Eye (tissue), 1 donor: Measurements from ENCODE around the gene ITPKB.
"Not testable (repeated sequence)": the region's sequence is repeated elsewhere in the genome, so short reads cannot be mapped to it uniquely, and the experiment has no call there.

Experiments used
- DNase-seq: peaks from one replicate; pipeline ENCODE4 v3.0.0-alpha.2; 2015

Gene ITPKB

GRCh38 chr1:226649244-226649643, 89.8 kb downstream of the ITPKB start:
- no peak for DNase-seq

- DNase-seq = no peak
These were observed 90.7 kb downstream of the ITPKB start for GRCh38 chr1:226648421-226648820.

- no peak for DNase-seq
These were observed 91.4 kb downstream of the ITPKB start for GRCh38 chr1:226647719-226648118.

GRCh38 chr1:226646870-226647449, 92.1 kb downstream of the ITPKB start:
- DNase-seq = no peak

GRCh38 chr1:226646026-226646869, 92.8 kb downstream of the ITPKB start:
- no peak for DNase-seq

- DNase-seq = no peak
These were observed 93.7 kb downstream of the ITPKB start for GRCh38 chr1:226645279-226645976.

- no peak for DNase-seq
These were observed 94.4 kb downstream of the ITPKB start for GRCh38 chr1:226644541-226645176.

- DNase-seq = no peak
These were observed 95.2 kb downstream of the ITPKB start for GRCh38 chr1:226643611-226644540.

GRCh38 chr1:226643177-226643576, 95.9 kb downstream of the ITPKB start:
- no peak for DNase-seq

GRCh38 chr1:226642421-226642820, 96.7 kb downstream of the ITPKB start:
- DNase-seq = no peak

GRCh38 chr1:226641671-226642231, 97.3 kb downstream of the ITPKB start:
- DNase-seq = no peak

- no peak for DNase-seq
These were observed 98.6 kb downstream of the ITPKB start for GRCh38 chr1:226640321-226641136.

- no peak for DNase-seq
These were observed 99.4 kb downstream of the ITPKB start for GRCh38 chr1:226639631-226640061.

GRCh38 chr1:226639206-226639605, 99.9 kb downstream of the ITPKB start:
- not testable (repeated sequence) for DNase-seq

- no peak for DNase-seq
These were observed 100.5 kb downstream of the ITPKB start for GRCh38 chr1:226638608-226639007.

- DNase-seq = no peak
These were observed 101.0 kb downstream of the ITPKB start for GRCh38 chr1:226638001-226638601.

- DNase-seq = peak; percentile 48
These were observed 101.7 kb downstream of the ITPKB start for GRCh38 chr1:226637147-226637935.

GRCh38 chr1:226636847-226637096, 102.3 kb downstream of the ITPKB start:
- DNase-seq = no peak

GRCh38 chr1:226635456-226635941, 103.6 kb downstream of the ITPKB start:
- no peak for DNase-seq
